K562 (cell line): Measurements from ENCODE around the gene CD300H. TPM values are rescaled to one million over a fixed set of nuclear protein-coding genes. Genes with fewer than 3 reads are reported as not detected.

ENCODE experiments used
- ATAC-seq: fragments of 200-7000 bp; cut with Tn5 transposase; 3 replicates; pipeline ENCODE4 v1.9.1; 2020; ENCODE audit warnings: moderate library complexity
- BruUV-seq: library from RNA; stranded (reverse); fragments of 400-500 nt; replicated peaks from 2 replicates; lab custom pipeline; 2021; lab: Mats Ljungman, UMichigan
- CTCF ChIA-PET: fragments of 300-600 bp; formaldehyde crosslinking; extraction: SDS; loops from one replicate; lab custom pipeline; 2021; ENCODE audit warnings: low intra/inter-chr PET ratio; lab: Yijun Ruan, JAX
- POLR2A ChIA-PET: fragments of 300-600, 350-650 bp; sonication (Branson Sonifier 250); formaldehyde crosslinking; extraction: SDS; loops from one replicate; lab custom pipeline; 2021; ENCODE audit warnings: antibody characterized with exemption, inconsistent platforms; lab: Yijun Ruan, JAX
- DNase-seq, 4 experiments: peaks; one replicate each; pipeline versions ENCODE4 v3.0.0 to v3.0.0-alpha.2; 2011 to 2018; ENCODE audit warnings: low spot score in 3 of 4, mixed read lengths in 3 of 4; ENCODE audit errors: extremely low read depth in 1 of 4
- FAIRE-seq: peaks from 2 replicates; lab custom pipeline; 2011; peaks lifted over from hg19 to GRCh38; lab: Jason Lieb, UNC
- H2AFZ ChIP-seq: 2 replicates; pipeline ENCODE4 v1.6.0; 2011; ENCODE audit warnings: low read depth, low read length, control low read depth, inconsistent platforms
- H3K27ac ChIP-seq: fragments of 200-600 bp; 3 replicates; pipeline ENCODE4 v1.8.0; 2011; ENCODE audit warnings: low read depth, mild to moderate bottlenecking, control low read depth, inconsistent platforms, low read length, moderate library complexity, mixed read lengths; ENCODE audit errors: extremely low read depth
- H3K27me3 ChIP-seq, 2 experiments: fragments of 300-600 bp in 1 of 2; 2 replicates in 1 of 2; 3 replicates in 1 of 2; pipeline versions ENCODE4 v1.6.0 to v1.8.0; 2011; ENCODE audit warnings: inconsistent platforms in 2 of 2, low read length in 2 of 2, mild to moderate bottlenecking in 1 of 2, mixed read lengths in 1 of 2, moderate library complexity in 1 of 2; ENCODE audit not compliant: control insufficient read depth in 2 of 2, insufficient read depth in 2 of 2
- H3K36me3 ChIP-seq: fragments of 300-600 bp; 3 replicates; pipeline ENCODE4 v1.8.0; 2011; ENCODE audit warnings: mild to moderate bottlenecking, low read length, inconsistent platforms; ENCODE audit not compliant: control insufficient read depth, insufficient read depth
- H3K4me1 ChIP-seq, 2 experiments: fragments of 200-600 bp in 1 of 2; replicated peaks in 1 of 2; 2 replicates in 1 of 2; 3 replicates in 1 of 2; pipeline versions ENCODE4 v1.5.1 to v1.8.0; 2011; ENCODE audit warnings: inconsistent platforms in 2 of 2, low read length in 2 of 2, mild to moderate bottlenecking in 1 of 2, mixed read lengths in 1 of 2, moderate library complexity in 1 of 2; ENCODE audit not compliant: control insufficient read depth in 2 of 2, insufficient read depth in 2 of 2
- H3K4me2 ChIP-seq: 2 replicates; pipeline ENCODE4 v1.6.1; 2011; ENCODE audit warnings: low read length, control low read depth, inconsistent platforms, mixed read lengths; ENCODE audit not compliant: insufficient read depth
- H3K4me3 ChIP-seq: fragments of 200-600 bp; sonication (generic), shearing (Covaris generic); 2 replicates; pipeline ENCODE4 v1.5.1; 2016; ENCODE audit warnings: control low read depth, inconsistent platforms
- H3K79me2 ChIP-seq: fragments of 200-600 bp; 3 replicates; pipeline ENCODE4 v1.8.0; 2011; ENCODE audit warnings: low read length, inconsistent platforms; ENCODE audit not compliant: control insufficient read depth, insufficient read depth
- H3K9ac ChIP-seq, 2 experiments: 2 replicates each; pipeline versions ENCODE4 v1.6.0 to v1.6.1; 2011; ENCODE audit warnings: low read depth in 2 of 2, low read length in 2 of 2, control low read depth in 1 of 2, inconsistent platforms in 1 of 2, mild to moderate bottlenecking in 1 of 2, mixed read lengths in 1 of 2; ENCODE audit not compliant: insufficient read depth in 1 of 2
- H3K9me1 ChIP-seq: one replicate; pipeline ENCODE4 v1.6.0; 2011; ENCODE audit warnings: inconsistent platforms, mild to moderate bottlenecking, low read length, moderate library complexity; ENCODE audit not compliant: control insufficient read depth, insufficient read depth
- H3K9me3 ChIP-seq: replicated peaks from 2 replicates; pipeline ENCODE4 v1.5.1; 2011; ENCODE audit warnings: low read depth, low read length, inconsistent platforms; ENCODE audit not compliant: control insufficient read depth, insufficient read depth
- H4K20me1 ChIP-seq: replicated peaks from 2 replicates; pipeline ENCODE4 v1.6.1; 2011; ENCODE audit warnings: low read length, inconsistent platforms, mixed read lengths; ENCODE audit not compliant: control insufficient read depth, insufficient read depth
- CBX1 ChIP-seq: sonication (generic); IDR thresholded peaks from 2 replicates; pipeline ENCODE4 v1.6.1; 2016; ENCODE audit warnings: antibody characterized with exemption, low read depth, mild to moderate bottlenecking
- EP300 ChIP-seq: IDR thresholded peaks from 2 replicates; pipeline ENCODE4 v1.6.1; 2012; ENCODE audit warnings: low read length, improper control_type of control experiment
- RHOXF2B ChIP-seq: fragments of 250-450 bp; sonication (Bioruptor Pico); conservative IDR thresholded peaks from 2 replicates; pipeline ENCODE4 v1.5.1; 2021
- SAFB2 ChIP-seq: fragments of 200-400 bp; formaldehyde crosslinking; IDR thresholded peaks from 2 replicates; pipeline ENCODE4 v1.6.1; 2018; ENCODE audit warnings: borderline replicate concordance, low read length, low read depth, moderate library complexity; ENCODE audit not compliant: severe bottlenecking
- SMARCE1 ChIP-seq: fragments of 450-650 bp; IDR thresholded peaks from 2 replicates; pipeline ENCODE4 v1.7.1; 2016; ENCODE audit warnings: mild to moderate bottlenecking
- TSC22D4 ChIP-seq: fragments of 450-650 bp; IDR thresholded peaks from 2 replicates; pipeline ENCODE4 v1.6.1; 2016; ENCODE audit warnings: missing genetic modification characterization, missing biosample characterization, control low read depth
- ZNF133 ChIP-seq: fragments of 250-450 bp; sonication (Bioruptor Pico); IDR thresholded peaks from 2 replicates; pipeline ENCODE4 v1.4.0; 2020; ENCODE audit warnings: mild to moderate bottlenecking
- ZNF764 ChIP-seq: fragments of 250-450 bp; sonication (Bioruptor Pico); IDR thresholded peaks from 2 replicates; pipeline ENCODE4 v1.4.0; 2020; ENCODE audit warnings: low read depth, mild to moderate bottlenecking, moderate library complexity
- WGBS: fragments of 100-300 bp; shearing (Covaris generic); methylation state at CpG from one replicate; pipeline ENCODE4 v1.1.6; 2016; ENCODE audit warnings: low coverage, mixed read lengths; ENCODE audit not compliant: insufficient coverage; ENCODE audit errors: missing lambda C conversion rate; 5-methylcytosine and 5-hydroxymethylcytosine counted together
- in situ Hi-C: fragments of 300-500 bp; cut with MboI; formaldehyde crosslinking; loops from 4 replicates; pipeline ENCODE4 v1.15.0; 2018; ENCODE audit warnings: inconsistent platforms, mixed read lengths
- intact Hi-C: fragments of 100-400 bp; cut with micrococcal nuclease; formaldehyde crosslinking; loops from 2 replicates; pipeline ENCODE4 v1.14.2; 2022
- polyA plus RNA-seq, 8 experiments: library from polyadenylated mRNA; depleted of rRNA in 4 of 8; stranded (reverse) in 5 of 8; unstranded in 3 of 8; fragments of >200 nt; fragmentation: Nextera tagmentation in 2 of 8; fragmentation: Illumina TruSeq in 1 of 8; extraction: Ambion mirVana in 2 of 8; extraction: Trizol in 1 of 8; gene quantifications; 2 replicates each; pipeline versions ENCODE4 v1.2.1 to v1.2.3, GENCODE V29; 2011 to 2014; ENCODE audit warnings: inconsistent platforms in 1 of 8, missing spikeins in 1 of 8
- total RNA-seq, 7 experiments: library from RNA; depleted of rRNA in 6 of 7; stranded (reverse); fragments of >200 nt in 6 of 7; fragmentation: Illumina TruSeq in 2 of 7; extraction: Trizol in 2 of 7; gene quantifications; 2 replicates each; pipeline versions ENCODE4 v1.2.1 to v1.2.3, GENCODE V29; 2011 to 2021; ENCODE audit warnings: low replicate concordance in 1 of 7

CD300H gene
- total and polyA plus RNA-seq, 9 of the 15 experiments (the other 6 are each of a cell fraction or from before 2014, with no cell fraction given), result not detected

GRCh38 chr17:74595037-74595750 lies 27.9 kb upstream of the CD300H start:
- Histone ChIP-seq H3K4me3 (no peak overlapping the region), H3K9ac (no peak overlapping the region), H3K36me3 (no peaks in the 10 kb centered on the region), H3K9me1 (no peaks in the 10 kb centered on the region), H3K79me2 (no peaks in the 10 kb centered on the region), H3K4me1 (no peaks in the 10 kb centered on the region), H3K4me2 (no peak overlapping the region), H3K9me3 (no peaks in the 10 kb centered on the region), H3K27me3 (peaks cover 0 to 13% of the 10 kb centered on the region in 2 experiments; a peak in 2 of 5 replicates)
- ATAC-seq, result no peak
- 1% methylated on average over 6 of the region's 6 CpGs for WGBS
- ChIA-PET POLR2A (no interaction called here), CTCF (no interaction called here)
- BruUV-seq, result no TSS peak
- in situ Hi-C loops, result loop anchor here (10.0 kb wide), 1 partner anchor 220 kb away; no protein-coding TSS in a partner anchor
- no peak for TF ChIP-seq SMARCE1
- no peak for TF ChIP-seq TSC22D4
- TF ChIP-seq ZNF133 (CRISPR knock-in tag), result no peak
- TF ChIP-seq EP300, result no peak
- no peak for TF ChIP-seq CBX1
- TF ChIP-seq RHOXF2B (CRISPR knock-in tag), result no peak
- no peak for TF ChIP-seq SAFB2
- no peak for TF ChIP-seq ZNF764 (CRISPR knock-in tag)
- TF ChIP-seq, all 486 proteins: peak for 0
- no peak for FAIRE-seq
- intact Hi-C loops, result no loop called here
- Histone ChIP-seq H3K27ac (no peak overlapping the region), H4K20me1 (no peaks in the 10 kb centered on the region), H2AFZ (no peak overlapping the region)
- no peak for DNase-seq
